Measurements from ENCODE around the gene ARSK.

ARSK gene

DNA sequence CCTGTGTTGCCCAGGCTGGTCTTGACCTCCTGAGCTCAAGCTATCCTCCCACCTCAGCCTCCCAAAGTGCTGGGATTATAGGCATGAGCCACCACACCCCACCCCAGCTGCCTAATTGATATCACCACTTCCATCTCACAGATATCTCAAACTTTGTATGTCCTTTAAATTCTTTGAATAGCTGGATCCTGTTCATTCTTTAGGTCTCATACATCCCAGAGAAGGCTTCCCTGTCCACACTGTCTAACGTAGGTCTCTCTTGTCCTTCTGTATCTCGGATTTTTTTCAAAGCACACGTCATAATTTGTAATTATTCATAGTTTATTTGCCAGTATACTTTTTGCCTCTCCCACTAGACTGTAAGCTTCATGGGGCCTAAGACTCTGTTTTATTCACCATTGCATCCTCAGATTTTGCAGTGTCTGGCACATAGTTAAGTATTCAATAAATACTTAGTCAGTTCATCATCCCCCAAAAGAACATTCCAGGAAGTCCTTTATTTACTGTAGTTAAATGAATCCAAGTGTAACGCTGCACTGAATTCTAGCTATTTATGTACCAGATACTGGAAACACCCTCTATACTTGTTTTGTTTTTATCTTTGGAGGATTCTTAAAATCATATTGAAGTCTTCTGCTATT lies 10.5 kb downstream of the ARSK start:
- no peak for DNase-seq

DNA sequence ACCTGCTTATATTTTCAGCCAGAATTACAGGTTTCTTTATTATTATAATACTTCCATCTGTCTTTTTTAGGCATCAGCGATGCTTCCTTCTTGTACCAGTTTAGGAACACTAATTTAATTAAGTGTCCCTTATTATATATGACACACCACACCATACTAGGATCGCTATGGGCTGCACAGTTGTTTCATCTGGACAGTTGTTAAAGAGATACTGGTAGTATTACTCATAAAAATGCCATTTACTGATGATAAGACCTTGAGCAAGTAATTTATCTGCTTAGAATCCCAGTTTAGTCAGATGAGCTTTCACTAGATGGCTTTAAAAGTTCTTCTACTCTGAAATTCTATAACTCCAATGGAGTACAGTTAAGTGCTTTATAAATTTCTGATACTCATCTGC lies 17.1 kb downstream of the ARSK start:
- DNase-seq = no peak

DNA sequence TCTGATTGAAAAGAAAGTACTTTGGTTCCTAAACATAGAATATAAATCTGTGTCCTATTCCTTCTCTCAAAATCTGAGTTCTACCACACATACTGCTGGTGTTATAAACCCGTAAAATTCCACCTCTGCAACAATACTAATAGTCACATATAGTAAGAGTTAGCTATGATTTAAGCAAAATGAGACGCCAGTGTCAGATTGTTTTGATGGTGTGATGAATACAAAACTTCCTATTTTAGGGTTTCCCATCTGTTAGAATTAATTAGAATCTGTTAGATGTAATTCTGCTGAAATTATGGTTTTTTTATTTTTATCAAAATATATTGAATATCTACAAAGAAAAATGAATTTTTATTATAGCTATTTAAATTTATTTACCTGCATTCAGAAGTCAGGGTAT lies 26.7 kb downstream of the ARSK start:
- DNase-seq = no peak

DNA sequence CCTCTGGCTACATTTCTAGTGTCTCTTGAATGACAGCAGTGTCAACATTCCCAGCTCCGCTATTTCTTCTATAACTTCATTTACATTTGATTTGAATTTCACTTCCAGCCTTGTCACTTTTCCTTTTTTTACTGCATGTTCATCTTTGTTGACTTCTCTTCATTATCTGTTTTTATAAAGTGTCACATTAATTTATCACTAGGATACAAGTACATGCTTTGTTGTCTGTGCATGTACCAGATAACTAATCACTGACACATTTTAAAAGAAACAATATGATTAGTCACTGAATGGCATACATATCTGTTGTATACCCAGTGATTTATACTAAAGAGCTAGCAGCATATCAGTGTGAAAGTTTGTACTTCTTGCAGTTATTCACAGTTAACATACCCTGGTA lies 29.1 kb downstream of the ARSK start:
- DNase-seq = no peak

DNA sequence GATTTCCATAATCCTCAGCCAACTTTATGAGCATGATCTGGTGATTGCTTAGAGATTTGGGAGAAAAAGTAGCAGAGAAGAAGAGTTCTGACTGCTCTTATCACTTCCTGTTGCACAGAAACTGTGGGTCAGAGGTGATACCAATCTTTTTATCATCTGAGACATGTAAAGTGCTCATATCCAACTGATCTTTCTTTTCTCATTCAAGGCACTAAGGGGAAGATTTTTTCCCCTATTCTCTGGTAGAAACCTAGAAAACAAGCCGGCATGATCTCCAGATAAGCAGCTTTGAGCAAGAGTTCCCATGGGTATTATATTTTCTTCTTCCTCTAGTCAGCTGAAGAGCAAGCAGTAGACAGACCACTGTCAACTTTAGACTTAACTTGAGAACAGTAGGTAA lies 36.0 kb downstream of the ARSK start:
- DNase-seq = no peak

DNA sequence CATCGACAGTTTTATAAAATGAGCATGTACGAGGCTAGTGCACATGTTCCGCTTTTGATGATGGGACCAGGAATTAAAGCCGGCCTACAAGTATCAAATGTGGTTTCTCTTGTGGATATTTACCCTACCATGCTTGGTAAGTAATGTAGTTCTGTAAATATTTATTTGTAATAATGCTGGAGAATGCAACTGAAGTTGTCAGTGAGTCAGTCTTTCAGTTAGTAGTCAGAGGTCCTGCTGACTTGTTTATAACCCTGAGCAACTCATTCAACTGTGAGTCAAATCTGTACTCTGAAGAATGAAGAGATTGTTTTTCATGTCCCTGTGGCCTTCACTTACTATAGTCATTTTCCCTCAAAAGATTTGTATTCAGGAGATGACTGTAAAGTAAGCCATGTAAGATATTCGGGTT lies 36.6 kb downstream of the ARSK start:
- no peak for DNase-seq

DNA sequence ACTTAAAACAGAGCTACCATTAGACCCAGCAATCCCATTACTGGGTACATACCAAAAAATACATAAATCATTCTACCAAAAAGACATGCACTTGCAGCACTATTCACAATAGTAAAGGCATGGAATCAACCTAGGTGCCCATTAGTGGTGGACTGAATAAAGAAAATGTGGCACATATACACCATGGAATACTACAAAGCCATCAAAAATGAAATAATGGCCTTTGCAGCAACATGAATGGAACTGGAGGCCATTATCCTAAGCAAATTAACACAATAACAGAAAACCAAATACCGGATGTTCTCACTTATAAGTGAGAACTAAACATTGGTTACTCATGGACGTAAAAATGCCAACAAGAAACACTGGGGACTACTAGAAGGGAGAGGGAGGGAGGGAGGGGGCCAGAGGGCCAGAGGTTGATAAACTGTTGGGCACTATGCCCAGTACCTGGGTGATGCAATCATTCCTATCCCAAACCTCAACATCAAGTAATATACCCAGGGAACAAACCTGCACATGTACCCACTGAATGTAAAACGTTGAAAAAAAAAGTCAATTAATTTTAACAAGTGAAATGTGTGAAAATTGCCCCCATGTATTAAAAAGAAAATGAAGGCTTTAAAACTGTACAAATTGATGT lies 40.5 kb downstream of the ARSK start:
- no peak for DNase-seq

DNA sequence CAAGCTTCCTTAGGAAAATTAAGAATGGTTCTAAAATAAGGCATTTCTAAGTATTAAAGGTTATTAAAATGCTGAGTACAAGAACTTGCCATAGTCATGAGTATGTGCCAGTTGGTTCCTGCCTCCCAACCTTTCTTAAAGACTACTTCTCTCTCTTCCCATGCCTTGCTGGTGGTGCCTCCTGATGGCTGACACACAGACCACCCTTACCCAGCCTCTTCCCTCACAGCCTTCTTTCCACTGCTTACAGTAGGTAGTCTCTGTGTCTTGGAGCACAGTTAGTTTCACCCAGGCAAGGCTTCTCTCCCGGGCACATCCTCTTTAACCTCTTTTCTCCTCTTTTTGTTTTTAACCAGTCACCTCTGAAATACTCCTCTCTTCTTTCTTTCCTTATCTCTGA lies 44.4 kb downstream of the ARSK start:
- DNase-seq = no peak

DNA sequence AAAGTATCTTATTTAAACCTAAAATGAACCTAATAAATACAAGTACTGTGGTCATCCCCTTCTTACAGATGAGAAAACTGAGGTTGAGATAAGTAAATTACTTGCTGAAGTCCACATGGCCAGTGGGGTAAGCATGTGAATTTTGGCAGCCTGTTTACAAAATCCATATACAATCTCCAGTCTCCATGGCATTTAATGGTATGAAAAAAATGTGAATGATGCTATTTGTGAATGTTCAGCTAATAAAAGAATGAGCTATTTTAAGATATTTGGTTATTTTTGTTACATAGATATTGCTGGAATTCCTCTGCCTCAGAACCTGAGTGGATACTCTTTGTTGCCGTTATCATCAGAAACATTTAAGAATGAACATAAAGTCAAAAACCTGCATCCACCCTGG lies 45.7 kb downstream of the ARSK start:
- DNase-seq = no peak

DNA sequence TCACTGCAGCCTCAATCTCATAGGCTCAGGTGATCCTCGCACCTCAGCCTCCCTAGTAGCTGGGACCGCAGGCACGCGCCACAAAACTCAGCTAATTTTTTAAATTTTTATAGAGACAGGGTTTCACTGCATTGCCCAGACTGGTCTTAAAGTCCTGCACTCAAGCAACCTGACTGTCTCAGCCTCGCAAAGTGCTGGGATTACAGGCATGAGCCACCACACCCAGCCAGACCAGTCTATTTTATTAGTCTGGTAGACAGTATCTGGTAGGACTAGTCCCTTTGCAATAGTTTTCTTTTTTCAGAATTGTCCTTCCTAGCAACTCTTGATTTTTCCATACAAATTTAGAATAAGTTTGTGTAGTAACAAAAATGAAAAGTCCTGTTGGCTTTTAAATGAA lies 50.9 kb downstream of the ARSK start:
- no peak for DNase-seq

DNA sequence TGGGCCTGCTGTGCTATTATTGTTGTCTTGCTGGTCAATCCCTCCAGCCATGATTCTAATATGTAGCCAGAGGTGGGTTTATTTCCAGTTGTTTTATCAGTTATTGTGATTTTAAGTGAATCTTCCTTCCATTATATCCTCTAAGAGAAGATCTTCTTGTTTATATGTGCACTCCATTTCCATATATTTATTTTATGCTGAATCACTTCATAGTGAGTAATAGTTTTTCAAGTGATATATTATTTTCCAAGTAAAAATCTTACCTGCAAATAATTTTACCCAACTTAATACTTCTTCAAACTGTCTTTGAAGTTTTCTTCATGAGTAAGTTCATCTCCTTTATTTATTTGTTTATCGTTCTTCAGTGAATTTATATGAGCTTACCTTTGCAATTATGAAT lies 51.5 kb downstream of the ARSK start:
- no peak for DNase-seq

DNA sequence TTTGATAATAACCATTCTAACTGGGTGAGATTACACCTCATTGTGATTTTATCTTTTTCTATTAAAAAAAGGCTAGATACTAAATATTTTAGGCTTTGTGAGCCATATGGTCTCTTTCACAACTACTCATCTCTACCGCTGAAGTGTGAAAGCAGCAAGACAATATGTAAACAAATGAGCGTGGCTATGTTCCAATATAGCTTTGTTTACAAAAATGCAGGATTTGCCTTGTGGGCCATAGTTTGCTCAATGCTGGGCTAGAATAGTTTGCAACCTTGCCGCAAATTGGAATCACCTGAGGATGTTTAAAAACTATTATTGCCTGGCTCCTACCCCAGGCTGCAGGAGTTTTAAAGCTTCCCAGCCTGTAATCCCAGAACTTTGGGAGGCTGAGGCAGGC lies 54.8 kb downstream of the ARSK start:
- DNase-seq = peak in 1 of 14 donors; percentile 2

DNA sequence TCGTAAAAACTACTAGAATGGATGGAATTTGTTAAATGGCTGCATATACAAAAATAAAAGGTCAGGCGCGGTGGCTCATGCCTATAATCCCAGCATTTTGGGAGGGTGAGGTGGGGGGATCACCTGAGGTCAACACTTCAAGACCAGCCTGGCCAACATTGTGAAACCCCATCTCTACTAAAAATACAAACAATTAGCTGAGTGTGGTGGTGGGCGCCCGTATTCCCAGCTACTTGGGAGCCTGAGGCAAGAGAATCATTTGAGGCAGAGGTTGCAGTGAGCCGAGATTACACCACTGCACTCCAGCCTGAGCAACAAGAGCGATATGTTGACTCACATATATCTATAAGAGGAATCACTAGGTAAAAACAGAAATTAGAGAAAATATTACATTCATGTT lies 55.6 kb downstream of the ARSK start:
- DNase-seq = no peak

DNA sequence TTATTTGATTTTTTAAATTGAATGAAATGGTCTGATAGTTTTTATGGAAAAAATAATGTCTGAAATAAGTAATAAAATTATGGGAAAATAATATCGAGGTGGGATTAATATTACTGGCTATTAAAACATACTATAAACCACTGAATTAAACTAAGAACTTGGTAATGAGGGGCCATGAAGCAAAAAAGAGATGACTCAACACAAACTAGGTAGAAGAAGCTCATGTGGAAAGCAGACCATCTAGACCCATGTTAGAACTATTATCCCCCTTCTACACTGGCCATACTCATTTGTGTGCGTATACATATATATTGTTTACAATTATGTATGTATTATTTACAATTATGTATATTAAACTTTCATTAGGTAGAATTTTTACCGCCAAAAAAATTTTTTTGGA lies 56.5 kb downstream of the ARSK start:
- DNase-seq = no peak

DNA sequence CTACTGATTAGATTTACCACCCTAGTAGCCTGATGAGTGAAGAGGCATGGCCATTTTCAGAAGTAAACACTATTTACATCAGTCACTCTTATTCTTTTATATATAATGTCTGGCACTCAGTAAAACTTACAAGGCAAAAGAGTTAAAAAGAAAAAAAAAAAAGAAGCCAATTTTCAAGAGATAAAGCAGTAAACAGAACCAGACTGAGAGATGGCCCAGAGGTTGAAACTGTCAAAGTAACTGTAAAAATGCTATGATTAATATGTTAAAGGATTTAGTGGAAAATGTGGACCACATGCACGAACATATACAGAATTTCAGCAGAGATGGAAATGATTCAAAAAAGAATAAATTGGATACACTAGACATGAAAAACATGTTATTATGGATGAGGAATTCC lies 58.6 kb downstream of the ARSK start:
- no peak for DNase-seq

DNA sequence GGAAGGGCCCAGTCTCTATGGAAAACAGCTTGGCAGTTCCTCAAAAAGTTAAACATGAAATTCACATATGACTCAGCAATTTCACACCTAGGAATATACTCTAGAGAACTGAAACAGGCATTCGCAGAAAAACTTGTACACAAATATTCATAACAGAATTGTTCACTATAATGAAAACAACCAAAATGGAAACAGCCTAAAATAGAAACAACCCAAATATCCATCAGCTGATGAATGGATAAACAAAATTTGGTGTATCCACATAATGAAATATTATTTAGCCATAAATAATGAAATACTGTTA lies 60.2 kb downstream of the ARSK start:
- no peak for DNase-seq

DNA sequence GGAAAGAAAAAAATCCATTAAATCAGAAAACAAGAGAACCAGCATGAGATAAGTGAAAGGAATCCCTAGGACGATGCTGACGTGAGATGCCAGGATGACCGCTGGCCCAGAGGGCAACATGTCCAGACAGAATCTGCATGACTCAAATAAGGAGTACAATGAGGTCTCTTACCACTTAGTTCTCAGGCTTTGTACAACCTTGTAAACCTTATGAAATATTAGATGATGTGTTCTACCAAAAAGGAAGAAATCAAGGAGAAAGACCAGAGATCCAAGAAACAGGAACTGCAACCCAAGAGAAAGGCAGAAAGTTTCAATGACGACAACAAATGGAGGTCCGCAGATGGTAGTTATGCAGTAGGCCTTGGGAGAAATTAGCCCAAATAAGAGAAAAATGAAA lies 62.2 kb downstream of the ARSK start:
- DNase-seq = no peak

DNA sequence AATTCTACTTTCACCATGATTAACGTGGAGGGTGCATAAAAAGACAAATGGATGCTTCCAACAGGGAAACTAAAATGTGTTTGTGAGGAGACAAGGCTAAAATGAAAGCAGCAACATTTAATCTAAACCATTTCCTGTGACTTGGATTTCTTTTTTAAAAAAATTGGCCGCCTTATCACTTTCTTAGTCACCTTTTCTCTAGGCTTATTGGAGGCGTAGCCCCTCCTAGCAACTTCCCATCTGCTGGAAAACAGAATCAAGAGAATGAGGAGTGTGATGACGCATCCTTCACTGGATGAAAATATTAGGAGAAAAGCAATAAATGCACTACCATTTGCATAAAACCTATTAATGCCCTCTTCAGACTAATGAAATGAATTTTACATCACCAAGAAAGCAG lies 64.2 kb downstream of the ARSK start:
- no peak for DNase-seq

DNA sequence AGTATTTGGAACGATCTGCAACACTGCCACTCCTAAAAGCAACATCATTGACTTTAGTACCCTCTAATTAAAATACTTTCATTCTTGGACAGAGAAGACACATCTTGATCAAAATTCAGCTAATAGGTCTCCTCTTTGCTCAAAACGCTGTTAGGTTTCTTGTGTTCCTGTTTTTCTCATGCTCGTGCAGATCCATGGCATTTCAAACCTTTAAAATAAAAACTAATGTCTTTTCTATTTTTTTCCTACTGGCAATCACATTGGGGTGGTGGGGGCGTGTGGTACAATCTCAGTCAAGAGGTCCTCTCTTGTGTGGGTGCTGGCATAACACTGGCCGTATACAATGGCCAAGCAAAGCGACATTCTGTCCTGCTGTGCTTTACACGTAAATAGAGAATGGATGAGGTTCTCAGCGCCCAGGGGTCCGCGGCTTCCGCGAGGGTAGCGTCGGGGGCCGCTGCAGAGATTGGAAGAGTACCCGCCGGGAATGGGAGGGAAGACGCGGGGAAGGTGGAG lies 64.7 kb downstream of the ARSK start:
- peak in 2 of 14 donors; percentile 3 to 4 for DNase-seq

DNA sequence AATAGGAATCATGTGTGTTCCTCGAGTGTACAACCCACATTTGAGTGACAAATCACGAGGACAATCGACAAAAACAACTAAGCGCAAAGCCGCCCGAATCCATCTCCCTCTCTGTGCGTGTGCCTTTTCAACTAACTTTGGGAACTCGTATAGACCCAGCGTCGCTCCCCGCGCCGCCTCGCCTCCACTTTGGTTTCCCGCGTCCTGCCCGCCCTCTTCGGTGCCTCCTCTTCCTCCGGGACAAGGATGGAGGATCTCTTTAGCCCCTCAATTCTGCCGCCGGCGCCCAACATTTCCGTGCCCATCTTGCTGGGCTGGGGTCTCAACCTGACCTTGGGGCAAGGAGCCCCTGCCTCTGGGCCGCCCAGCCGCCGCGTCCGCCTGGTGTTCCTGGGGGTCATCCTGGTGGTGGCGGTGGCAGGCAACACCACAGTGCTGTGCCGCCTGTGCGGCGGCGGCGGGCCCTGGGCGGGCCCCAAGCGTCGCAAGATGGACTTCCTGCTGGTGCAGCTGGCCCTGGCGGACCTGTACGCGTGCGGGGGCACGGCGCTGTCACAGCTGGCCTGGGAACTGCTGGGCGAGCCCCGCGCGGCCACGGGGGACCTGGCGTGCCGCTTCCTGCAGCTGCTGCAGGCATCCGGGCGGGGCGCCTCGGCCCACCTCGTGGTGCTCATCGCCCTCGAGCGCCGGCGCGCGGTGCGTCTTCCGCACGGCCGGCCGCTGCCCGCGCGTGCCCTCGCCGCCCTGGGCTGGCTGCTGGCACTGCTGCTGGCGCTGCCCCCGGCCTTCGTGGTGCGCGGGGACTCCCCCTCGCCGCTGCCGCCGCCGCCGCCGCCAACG lies 65.3 kb downstream of the ARSK start, which contains the start of gene GPR150:
Gene GPR150 (plus strand): TSS at position 58 of the 840 bp plus-strand sequence. CDS start 189 bp downstream, at position 247.
- DNase-seq = peak in 3 of 14 donors; percentile 8 to 15 (median 14)

DNA sequence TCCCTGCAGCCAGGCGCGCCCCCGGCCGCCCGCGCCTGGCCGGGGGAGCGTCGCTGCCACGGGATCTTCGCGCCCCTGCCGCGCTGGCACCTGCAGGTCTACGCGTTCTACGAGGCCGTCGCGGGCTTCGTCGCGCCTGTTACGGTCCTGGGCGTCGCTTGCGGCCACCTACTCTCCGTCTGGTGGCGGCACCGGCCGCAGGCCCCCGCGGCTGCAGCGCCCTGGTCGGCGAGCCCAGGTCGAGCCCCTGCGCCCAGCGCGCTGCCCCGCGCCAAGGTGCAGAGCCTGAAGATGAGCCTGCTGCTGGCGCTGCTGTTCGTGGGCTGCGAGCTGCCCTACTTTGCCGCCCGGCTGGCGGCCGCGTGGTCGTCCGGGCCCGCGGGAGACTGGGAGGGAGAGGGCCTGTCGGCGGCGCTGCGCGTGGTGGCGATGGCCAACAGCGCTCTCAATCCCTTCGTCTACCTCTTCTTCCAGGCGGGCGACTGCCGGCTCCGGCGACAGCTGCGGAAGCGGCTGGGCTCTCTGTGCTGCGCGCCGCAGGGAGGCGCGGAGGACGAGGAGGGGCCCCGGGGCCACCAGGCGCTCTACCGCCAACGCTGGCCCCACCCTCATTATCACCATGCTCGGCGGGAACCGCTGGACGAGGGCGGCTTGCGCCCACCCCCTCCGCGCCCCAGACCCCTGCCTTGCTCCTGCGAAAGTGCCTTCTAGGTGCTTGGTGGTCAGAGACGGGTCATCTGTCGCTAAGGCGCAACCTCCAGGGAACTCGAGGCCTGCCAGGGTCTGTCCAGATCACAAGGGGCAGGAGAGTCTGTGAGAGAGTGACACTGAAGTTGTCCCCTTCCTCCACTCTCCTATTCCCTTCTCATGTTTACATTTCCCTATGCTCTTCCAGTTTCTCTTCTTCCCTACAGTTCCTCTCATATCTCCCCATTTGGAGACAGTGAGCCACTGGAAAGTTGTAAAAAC lies 66.3 kb downstream of the ARSK start:
- DNase-seq = peak in 3 of 14 donors; percentile 13 to 47 (median 19)

Measured in C1 segment of cervical spinal cord (tissue), 14 donors.